Neural cell (in vitro differentiated cells): ENCODE results near the gene PPM1D. TPM values are rescaled to one million over a fixed set of nuclear protein-coding genes. Genes with fewer than 3 reads are reported as not detected.

Source experiments
- H2AFZ ChIP-seq: fragments of 200-600, 300-800 bp; sonication (generic), shearing (Covaris generic); 2 replicates; pipeline ENCODE4 v1.6.0; 2014; ENCODE audit warnings: low read depth, mild to moderate bottlenecking, antibody characterized with exemption, low read length, moderate library complexity
- H3F3A ChIP-seq: fragments of 200-600 bp; shearing (Covaris generic); 2 replicates; pipeline ENCODE4 v1.6.1; 2016; ENCODE audit warnings: mild to moderate bottlenecking, moderate library complexity, mixed read lengths, antibody characterized with exemption, low read length; ENCODE audit not compliant: insufficient read depth, poor library complexity, severe bottlenecking
- H3K27ac ChIP-seq: fragments of 200-600, 300-800 bp; sonication (generic), shearing (Covaris generic); 2 replicates; pipeline ENCODE4 v1.5.1; 2014; ENCODE audit warnings: mild to moderate bottlenecking, low read length, moderate library complexity
- H3K27me3 ChIP-seq: fragments of 300-800, 200-600 bp; sonication (generic), shearing (Covaris generic); 2 replicates; pipeline ENCODE4 v1.6.0; 2014; ENCODE audit warnings: mild to moderate bottlenecking, low read depth, low read length, moderate library complexity; ENCODE audit not compliant: insufficient read depth
- H3K36me3 ChIP-seq: fragments of 300-800, 200-600 bp; sonication (generic), shearing (Covaris generic); 2 replicates; pipeline ENCODE4 v1.5.1; 2014; ENCODE audit warnings: mild to moderate bottlenecking, antibody characterized with exemption, low read length, moderate library complexity; ENCODE audit not compliant: insufficient read depth
- H3K4me2 ChIP-seq: fragments of 300-800, 200-600 bp; sonication (generic), shearing (Covaris generic); 2 replicates; pipeline ENCODE4 v1.6.0; 2014; ENCODE audit warnings: mild to moderate bottlenecking, low read length
- H3K4me3 ChIP-seq: fragments of 300-800, 200-600 bp; sonication (generic), shearing (Covaris generic); 2 replicates; pipeline ENCODE4 v1.5.1; 2014; ENCODE audit warnings: mild to moderate bottlenecking, low read length, moderate library complexity
- H3K79me2 ChIP-seq: fragments of 200-600 bp; shearing (Covaris generic); replicated peaks from 2 replicates; pipeline ENCODE4 v1.6.0; 2014; ENCODE audit warnings: mild to moderate bottlenecking, low read length, moderate library complexity; ENCODE audit not compliant: insufficient read depth
- H3K9ac ChIP-seq: fragments of 300-800, 200-600 bp; sonication (generic), shearing (Covaris generic); 2 replicates; pipeline ENCODE4 v1.6.1; 2016; ENCODE audit warnings: mild to moderate bottlenecking, low read length, mixed read lengths
- H3K9me2 ChIP-seq: fragments of 200-600 bp; shearing (Covaris generic); 2 replicates; pipeline ENCODE4 v1.6.1; 2016; ENCODE audit warnings: mild to moderate bottlenecking, low read length, mixed read lengths; ENCODE audit not compliant: insufficient read depth
- H3K9me3 ChIP-seq: fragments of 200-600, 300-800 bp; sonication (generic), shearing (Covaris generic); 2 replicates; pipeline ENCODE4 v1.6.1; 2016; ENCODE audit warnings: mild to moderate bottlenecking, mixed run types, low read length, moderate library complexity, mixed read lengths
- H4K20me1 ChIP-seq: fragments of 200-600 bp; shearing (Covaris generic); 2 replicates; pipeline ENCODE4 v1.6.1; 2016; ENCODE audit warnings: mild to moderate bottlenecking, mixed run types; ENCODE audit not compliant: insufficient read depth
- CTCF ChIP-seq: fragments of 450-650 bp; IDR thresholded peaks from 2 replicates; pipeline ENCODE4 v1.5.1; 2014; ENCODE audit warnings: antibody characterized with exemption, mild to moderate bottlenecking, moderate library complexity; ENCODE audit not compliant: poor library complexity, severe bottlenecking
- EP300 ChIP-seq: fragments of 450-650 bp; conservative IDR thresholded peaks from 2 replicates; pipeline ENCODE4 v1.6.1; 2014; ENCODE audit warnings: antibody characterized with exemption, mild to moderate bottlenecking, moderate library complexity; ENCODE audit not compliant: poor library complexity, severe bottlenecking
- EZH2 ChIP-seq: fragments of 200-600, 300-800 bp; shearing (Covaris generic), sonication (generic); IDR thresholded peaks from 2 replicates; pipeline ENCODE4 v1.6.1; 2014; ENCODE audit warnings: antibody characterized with exemption, low read length, borderline replicate concordance, mild to moderate bottlenecking; ENCODE audit not compliant: insufficient read depth, poor library complexity, severe bottlenecking
- MXI1 ChIP-seq: fragments of 450-650 bp; conservative IDR thresholded peaks from 2 replicates; pipeline ENCODE4 v1.6.1; 2014; ENCODE audit warnings: antibody characterized with exemption, mild to moderate bottlenecking; ENCODE audit not compliant: poor library complexity, severe bottlenecking
- POLR2AphosphoS5 ChIP-seq: IDR thresholded peaks from 2 replicates; pipeline ENCODE4 v1.6.1; 2012
- RAD21 ChIP-seq: fragments of 450-650 bp; conservative IDR thresholded peaks from 2 replicates; pipeline ENCODE4 v1.6.1; 2014; ENCODE audit warnings: antibody characterized with exemption, mild to moderate bottlenecking, moderate library complexity
- SMC3 ChIP-seq: fragments of 450-650 bp; conservative IDR thresholded peaks from 2 replicates; pipeline ENCODE4 v1.6.1; 2014; ENCODE audit warnings: antibody characterized with exemption, mild to moderate bottlenecking, moderate library complexity; ENCODE audit not compliant: poor library complexity
- TAF1 ChIP-seq: IDR thresholded peaks from 2 replicates; pipeline ENCODE4 v1.6.1; 2012; ENCODE audit warnings: low read depth
- polyA plus RNA-seq: library from polyadenylated mRNA; depleted of rRNA; stranded (reverse); fragments of >200 nt; gene quantifications from 2 replicates; pipeline ENCODE4 v1.2.3, GENCODE V29; 2014
- TF ChIP-seq, protein P1 (sequence below): IDR thresholded peaks from 2 replicates; pipeline ENCODE4 v1.6.1; 2012; ENCODE audit warnings: borderline replicate concordance

The PPM1D gene
- polyA plus RNA-seq, 1 donor from 2014 or later: 14.7 TPM

DNA sequence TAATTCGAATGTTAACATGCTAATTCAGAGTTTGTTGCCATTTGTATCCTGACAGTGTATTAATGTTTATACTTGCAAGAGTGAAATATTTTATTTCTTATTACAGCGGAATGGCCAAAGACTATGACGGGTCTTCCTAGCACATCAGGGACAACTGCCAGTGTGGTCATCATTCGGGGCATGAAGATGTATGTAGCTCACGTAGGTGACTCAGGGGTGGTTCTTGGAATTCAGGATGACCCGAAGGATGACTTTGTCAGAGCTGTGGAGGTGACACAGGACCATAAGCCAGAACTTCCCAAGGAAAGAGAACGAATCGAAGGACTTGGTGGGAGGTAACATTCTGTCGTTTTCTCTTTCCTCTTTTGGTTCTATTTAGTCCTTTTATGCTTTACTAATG, 23.4 kb downstream of the PPM1D start:
- TF ChIP-seq, protein P1, sequence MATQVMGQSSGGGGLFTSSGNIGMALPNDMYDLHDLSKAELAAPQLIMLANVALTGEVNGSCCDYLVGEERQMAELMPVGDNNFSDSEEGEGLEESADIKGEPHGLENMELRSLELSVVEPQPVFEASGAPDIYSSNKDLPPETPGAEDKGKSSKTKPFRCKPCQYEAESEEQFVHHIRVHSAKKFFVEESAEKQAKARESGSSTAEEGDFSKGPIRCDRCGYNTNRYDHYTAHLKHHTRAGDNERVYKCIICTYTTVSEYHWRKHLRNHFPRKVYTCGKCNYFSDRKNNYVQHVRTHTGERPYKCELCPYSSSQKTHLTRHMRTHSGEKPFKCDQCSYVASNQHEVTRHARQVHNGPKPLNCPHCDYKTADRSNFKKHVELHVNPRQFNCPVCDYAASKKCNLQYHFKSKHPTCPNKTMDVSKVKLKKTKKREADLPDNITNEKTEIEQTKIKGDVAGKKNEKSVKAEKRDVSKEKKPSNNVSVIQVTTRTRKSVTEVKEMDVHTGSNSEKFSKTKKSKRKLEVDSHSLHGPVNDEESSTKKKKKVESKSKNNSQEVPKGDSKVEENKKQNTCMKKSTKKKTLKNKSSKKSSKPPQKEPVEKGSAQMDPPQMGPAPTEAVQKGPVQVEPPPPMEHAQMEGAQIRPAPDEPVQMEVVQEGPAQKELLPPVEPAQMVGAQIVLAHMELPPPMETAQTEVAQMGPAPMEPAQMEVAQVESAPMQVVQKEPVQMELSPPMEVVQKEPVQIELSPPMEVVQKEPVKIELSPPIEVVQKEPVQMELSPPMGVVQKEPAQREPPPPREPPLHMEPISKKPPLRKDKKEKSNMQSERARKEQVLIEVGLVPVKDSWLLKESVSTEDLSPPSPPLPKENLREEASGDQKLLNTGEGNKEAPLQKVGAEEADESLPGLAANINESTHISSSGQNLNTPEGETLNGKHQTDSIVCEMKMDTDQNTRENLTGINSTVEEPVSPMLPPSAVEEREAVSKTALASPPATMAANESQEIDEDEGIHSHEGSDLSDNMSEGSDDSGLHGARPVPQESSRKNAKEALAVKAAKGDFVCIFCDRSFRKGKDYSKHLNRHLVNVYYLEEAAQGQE: no peak
- no peak for TF ChIP-seq SMC3
- TF ChIP-seq TAF1: no peak
- TF ChIP-seq RAD21: no peak
- no peak for TF ChIP-seq MXI1
- TF ChIP-seq CTCF: no peak
- TF ChIP-seq POLR2AphosphoS5: no peak
- no peak for TF ChIP-seq EZH2
- Histone ChIP-seq H4K20me1 (no peaks in the 10 kb centered on the region), H2AFZ (no peak overlapping the region), H3K9me2 (no peaks in the 10 kb centered on the region), H3K9me3 (no peaks in the 10 kb centered on the region), H3K4me3 (no peak overlapping the region), H3K27ac (no peak overlapping the region), H3F3A (no peaks in the 10 kb centered on the region), H3K79me2 (peaks cover 37% of the 10 kb centered on the region), H3K36me3 (no peaks in the 10 kb centered on the region), H3K9ac (no peak overlapping the region), H3K4me2 (no peak overlapping the region), H3K27me3 (no peaks in the 10 kb centered on the region)

GRCh38 chr17:60627124-60627523, 27.1 kb downstream of the PPM1D start:
- Histone ChIP-seq H3K9me2 (no peaks in the 10 kb centered on the region), H4K20me1 (no peaks in the 10 kb centered on the region), H3K9me3 (no peaks in the 10 kb centered on the region), H2AFZ (no peak overlapping the region), H3K27ac (no peak overlapping the region), H3K79me2 (peaks cover 14% of the 10 kb centered on the region), H3K36me3 (no peaks in the 10 kb centered on the region), H3K27me3 (no peaks in the 10 kb centered on the region), H3K9ac (no peak overlapping the region), H3K4me2 (no peak overlapping the region), H3F3A (no peaks in the 10 kb centered on the region), H3K4me3 (no peak overlapping the region)
- TF ChIP-seq EP300: no peak

DNA sequence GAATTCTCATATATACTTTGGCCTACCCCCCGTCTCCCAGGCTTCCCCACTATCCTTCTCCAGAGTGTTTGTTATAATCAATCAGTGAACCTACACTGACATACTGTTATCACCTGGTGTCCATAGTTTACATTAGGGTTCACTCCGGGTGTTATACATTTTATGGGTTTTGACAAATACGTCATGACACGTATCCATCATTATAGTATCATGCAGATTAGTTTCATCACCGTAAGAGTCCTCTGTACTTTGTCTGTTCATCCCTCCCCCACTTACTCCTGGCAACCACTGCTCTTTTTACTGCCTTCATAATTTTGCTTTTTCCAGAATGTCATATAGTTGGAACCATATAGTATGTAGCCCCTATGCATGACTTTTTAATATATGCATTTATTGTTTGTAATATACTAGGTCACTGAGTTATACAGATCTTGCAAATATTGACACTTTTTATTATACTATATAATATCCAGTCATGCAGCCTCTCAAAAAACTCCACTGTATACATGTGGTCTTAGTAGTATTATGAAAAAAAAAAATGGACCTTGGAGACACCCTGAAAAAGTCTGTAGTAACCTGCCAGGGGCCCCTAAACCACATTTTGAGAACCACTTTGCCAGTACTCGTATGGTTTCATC, 28.4 kb downstream of the PPM1D start:
- Histone ChIP-seq H2AFZ (no peak overlapping the region), H3K36me3 (no peaks in the 10 kb centered on the region), H3K27me3 (no peaks in the 10 kb centered on the region), H3K9me2 (no peaks in the 10 kb centered on the region), H3K79me2 (peaks cover 15% of the 10 kb centered on the region), H4K20me1 (no peaks in the 10 kb centered on the region), H3K9me3 (no peaks in the 10 kb centered on the region), H3K4me2 (no peak overlapping the region), H3K9ac (no peak overlapping the region), H3K4me3 (no peak overlapping the region), H3K27ac (no peak overlapping the region), H3F3A (no peaks in the 10 kb centered on the region)
- TF ChIP-seq TAF1: no peak
- TF ChIP-seq CTCF: no peak
